ENCODE results near the gene ATL2. TPM values are rescaled to one million over a fixed set of nuclear protein-coding genes. Genes with fewer than 3 reads are reported as not detected.

Gene ATL2
- 47.9 TPM for polyA plus RNA-seq (2012; ENCODE audit: insufficient read depth, insufficient read length, low read depth)

- peak; percentile 97 for DNase-seq
- TF ChIP-seq CTCF (IDR thresholded peaks at IDR 0.05; ENCODE audit: low read depth, low read length) = no peak
- H3K36me3 ChIP-seq = no peaks in the 10 kb centered on the region
- no peaks in the 10 kb centered on the region for H3K27me3 ChIP-seq
- H3K4me3 ChIP-seq (ENCODE audit: low read depth, low read length) = peak within 1 kb of the TSS; percentile 99
- H3K4me1 ChIP-seq = peaks cover 3% of the 10 kb centered on the region
- no peaks in the 10 kb centered on the region for H3K9me3 ChIP-seq
Observed at GRCh38 chr2:38377050-38377828, at the start of gene ATL2. TSS of gene ATL2 (minus strand) at chr2:38377273. CDS start at chr2:38377260, 13 bp downstream.

GRCh38 chr2:38423763-38424162, 46.7 kb upstream of the ATL2 start:
- H3K27me3 ChIP-seq = no peaks in the 10 kb centered on the region
- DNase-seq = no peak
- H3K4me1 ChIP-seq = no peaks in the 10 kb centered on the region
- TF ChIP-seq CTCF (IDR thresholded peaks at IDR 0.05; ENCODE audit: low read depth, low read length) = no peak
- no peaks in the 10 kb centered on the region for H3K9me3 ChIP-seq
- no peak overlapping the region for H3K4me3 ChIP-seq (ENCODE audit: low read depth, low read length)
- no peaks in the 10 kb centered on the region for H3K36me3 ChIP-seq

- no peak for TF ChIP-seq CTCF (IDR thresholded peaks at IDR 0.05; ENCODE audit: low read depth, low read length)
- Histone ChIP-seq H3K36me3 (no peaks in the 10 kb centered on the region), H3K4me3 (ENCODE audit: low read depth, low read length) (no peak overlapping the region), H3K9me3 (no peaks in the 10 kb centered on the region), H3K27me3 (no peaks in the 10 kb centered on the region), H3K4me1 (no peaks in the 10 kb centered on the region)
- DNase-seq = no peak
Observed at GRCh38 chr2:38421274-38422056, 44.4 kb upstream of the ATL2 start.

GRCh38 chr2:38419499-38419898, 42.4 kb upstream of the ATL2 start:
- Histone ChIP-seq H3K4me1 (no peaks in the 10 kb centered on the region), H3K36me3 (no peaks in the 10 kb centered on the region), H3K9me3 (no peaks in the 10 kb centered on the region), H3K4me3 (ENCODE audit: low read depth, low read length) (no peak overlapping the region), H3K27me3 (no peaks in the 10 kb centered on the region)
- no peak for DNase-seq
- no peak for TF ChIP-seq CTCF (IDR thresholded peaks at IDR 0.05; ENCODE audit: low read depth, low read length)

- Histone ChIP-seq H3K27me3 (no peaks in the 10 kb centered on the region), H3K9me3 (no peaks in the 10 kb centered on the region), H3K4me3 (ENCODE audit: low read depth, low read length) (no peak overlapping the region), H3K36me3 (no peaks in the 10 kb centered on the region), H3K4me1 (no peaks in the 10 kb centered on the region)
- no peak for TF ChIP-seq CTCF (IDR thresholded peaks at IDR 0.05; ENCODE audit: low read depth, low read length)
- DNase-seq = no peak
Observed at GRCh38 chr2:38418735-38419134, 41.7 kb upstream of the ATL2 start.
